HG02763 (cell line): ENCODE results near the gene FXYD2.
"Not testable (repeated sequence)": the region's sequence is repeated elsewhere in the genome, so short reads cannot be mapped to it uniquely, and the experiment has no call there.

ENCODE experiments used
- ATAC-seq: cut with Tn5 transposase; IDR thresholded peaks from one replicate; pipeline ENCODE4 v1.9.1; 2021; ENCODE audit warnings: mild to moderate bottlenecking, moderate library complexity; ENCODE audit not compliant: unreplicated experiment

FXYD2 gene

GRCh38 chr11:117822074-117823033 is 2.2 kb downstream of the FXYD2 start:
- no peak for ATAC-seq

- ATAC-seq, result no peak
These were observed 3.1 kb downstream of the FXYD2 start for GRCh38 chr11:117821431-117821830.

- no peak for ATAC-seq
These were observed 4.0 kb downstream of the FXYD2 start for GRCh38 chr11:117820516-117820915.

GRCh38 chr11:117820071-117820470 is 4.5 kb downstream of the FXYD2 start:
- no peak for ATAC-seq

- ATAC-seq, result no peak
These were observed 5.2 kb downstream of the FXYD2 start for GRCh38 chr11:117819096-117820040.

GRCh38 chr11:117818041-117818873 is 6.3 kb downstream of the FXYD2 start:
- no peak for ATAC-seq

GRCh38 chr11:117817368-117818040 is 7.0 kb downstream of the FXYD2 start:
- ATAC-seq, result no peak

- no peak for ATAC-seq
These were observed 7.6 kb downstream of the FXYD2 start for GRCh38 chr11:117816846-117817367.

- no peak for ATAC-seq
These were observed 8.3 kb downstream of the FXYD2 start for GRCh38 chr11:117816151-117816741.

- peak; percentile 43 for ATAC-seq
These were observed 9.2 kb downstream of the FXYD2 start for GRCh38 chr11:117815262-117815803.

GRCh38 chr11:117814766-117815261 is 9.7 kb downstream of the FXYD2 start:
- ATAC-seq, result peak; percentile 42

- ATAC-seq, result no peak
These were observed 10.3 kb downstream of the FXYD2 start for GRCh38 chr11:117814204-117814765.

GRCh38 chr11:117810056-117810451 is 14.5 kb downstream of the FXYD2 start:
- ATAC-seq, result not testable (repeated sequence)

GRCh38 chr11:117809236-117810055 is 15.1 kb downstream of the FXYD2 start:
- ATAC-seq, result no peak

GRCh38 chr11:117808784-117809183 is 15.8 kb downstream of the FXYD2 start:
- ATAC-seq, result no peak

GRCh38 chr11:117807482-117808327 is 16.8 kb downstream of the FXYD2 start:
- no peak for ATAC-seq

GRCh38 chr11:117806846-117807245 is 17.7 kb downstream of the FXYD2 start:
- ATAC-seq, result no peak
